Right ventricle myocardium superior (tissue), 1 donor: ENCODE data around the gene E2F8. TPM values are rescaled to one million over a fixed set of nuclear protein-coding genes. Genes with fewer than 3 reads are reported as not detected.
"Not testable (repeated sequence)": the region's sequence is repeated elsewhere in the genome, so short reads cannot be mapped to it uniquely, and the experiment has no call there.

Source experiments
- ATAC-seq: fragments of 200-7000 bp; cut with Tn5 transposase; one replicate; pipeline ENCODE4 v1.9.1; 2020; ENCODE audit warnings: mild to moderate bottlenecking; ENCODE audit not compliant: poor library complexity
- DNase-seq: peaks from one replicate; pipeline ENCODE4 v3.0.0-alpha.2; 2020
- intact Hi-C: fragments of 100-400 bp; cut with DNase I; formaldehyde crosslinking; loops from one replicate; pipeline ENCODE4 v1.11.2; 2022
- long read RNA-seq: library from polyadenylated mRNA; unstranded; transcript quantifications from one replicate; pipeline ENCODE4 v2.0.0, GENCODE V29; 2021
- total RNA-seq: library from RNA; stranded (reverse); fragmentation: NEBNext Ultra II Directional; extraction: Animal tissue kit (Norgen Biotek cat#: 25700); gene quantifications from one replicate; pipeline ENCODE4 v1.2.1, GENCODE V29; 2021
- donor health status: DM: no; HTN: yes; CAD: no; lungs with severe emphysema.

E2F8 gene, protein sequence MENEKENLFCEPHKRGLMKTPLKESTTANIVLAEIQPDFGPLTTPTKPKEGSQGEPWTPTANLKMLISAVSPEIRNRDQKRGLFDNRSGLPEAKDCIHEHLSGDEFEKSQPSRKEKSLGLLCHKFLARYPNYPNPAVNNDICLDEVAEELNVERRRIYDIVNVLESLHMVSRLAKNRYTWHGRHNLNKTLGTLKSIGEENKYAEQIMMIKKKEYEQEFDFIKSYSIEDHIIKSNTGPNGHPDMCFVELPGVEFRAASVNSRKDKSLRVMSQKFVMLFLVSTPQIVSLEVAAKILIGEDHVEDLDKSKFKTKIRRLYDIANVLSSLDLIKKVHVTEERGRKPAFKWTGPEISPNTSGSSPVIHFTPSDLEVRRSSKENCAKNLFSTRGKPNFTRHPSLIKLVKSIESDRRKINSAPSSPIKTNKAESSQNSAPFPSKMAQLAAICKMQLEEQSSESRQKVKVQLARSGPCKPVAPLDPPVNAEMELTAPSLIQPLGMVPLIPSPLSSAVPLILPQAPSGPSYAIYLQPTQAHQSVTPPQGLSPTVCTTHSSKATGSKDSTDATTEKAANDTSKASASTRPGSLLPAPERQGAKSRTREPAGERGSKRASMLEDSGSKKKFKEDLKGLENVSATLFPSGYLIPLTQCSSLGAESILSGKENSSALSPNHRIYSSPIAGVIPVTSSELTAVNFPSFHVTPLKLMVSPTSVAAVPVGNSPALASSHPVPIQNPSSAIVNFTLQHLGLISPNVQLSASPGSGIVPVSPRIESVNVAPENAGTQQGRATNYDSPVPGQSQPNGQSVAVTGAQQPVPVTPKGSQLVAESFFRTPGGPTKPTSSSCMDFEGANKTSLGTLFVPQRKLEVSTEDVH
- 2.0 TPM for total RNA-seq
- long read RNA-seq, partial matches to known transcripts: 2 of 3 reads
- long read RNA-seq, other reads (novel, unspliced or antisense): 0 of 3 reads

DNA sequence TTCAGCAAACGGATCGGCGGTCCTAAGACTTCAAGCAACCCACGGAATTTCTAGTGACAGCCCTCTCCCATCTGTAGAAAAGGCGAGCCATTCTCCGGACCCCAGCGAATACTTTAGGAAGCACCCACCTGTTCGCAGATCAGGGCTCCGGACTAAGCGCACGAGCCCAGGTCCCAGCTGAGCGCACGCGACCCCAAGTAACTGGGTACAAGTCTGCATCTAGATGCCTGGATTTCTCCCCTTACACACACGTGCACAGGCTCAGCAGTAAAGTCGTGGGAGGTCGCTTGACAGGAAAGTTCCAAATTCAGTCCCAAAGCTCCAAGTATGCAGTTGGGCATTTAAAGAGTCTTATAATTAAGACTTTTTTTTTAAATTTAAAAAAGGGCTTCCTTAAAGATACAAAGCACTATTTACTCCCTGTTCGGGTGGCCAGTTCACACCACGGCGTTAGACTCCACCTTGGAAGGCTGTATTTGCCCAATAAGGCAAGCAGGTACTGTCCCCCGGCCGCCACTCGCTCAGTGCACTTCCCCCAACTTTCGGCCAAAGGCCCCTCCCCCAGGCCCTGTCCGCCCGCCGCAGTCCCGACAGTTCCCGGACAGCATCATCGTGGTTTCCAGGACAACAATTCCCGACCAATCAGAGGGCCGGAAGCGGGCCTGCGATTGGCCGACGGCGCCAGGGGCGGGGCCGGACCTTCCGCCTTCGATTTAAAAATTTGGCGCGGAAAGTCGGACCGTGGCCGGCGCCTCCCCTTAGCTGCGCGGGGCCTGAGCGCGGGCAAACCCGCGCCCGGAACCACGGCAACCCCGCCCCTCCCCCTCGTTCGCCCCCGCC, at the start of gene E2F8:
TSS of gene E2F8 (minus strand) at position 526 of the 840 bp plus-strand sequence. CDS start 824 bp downstream, outside the sequence.
- ATAC-seq (peak; percentile 98), DNase-seq (peak; percentile 95)

DNA sequence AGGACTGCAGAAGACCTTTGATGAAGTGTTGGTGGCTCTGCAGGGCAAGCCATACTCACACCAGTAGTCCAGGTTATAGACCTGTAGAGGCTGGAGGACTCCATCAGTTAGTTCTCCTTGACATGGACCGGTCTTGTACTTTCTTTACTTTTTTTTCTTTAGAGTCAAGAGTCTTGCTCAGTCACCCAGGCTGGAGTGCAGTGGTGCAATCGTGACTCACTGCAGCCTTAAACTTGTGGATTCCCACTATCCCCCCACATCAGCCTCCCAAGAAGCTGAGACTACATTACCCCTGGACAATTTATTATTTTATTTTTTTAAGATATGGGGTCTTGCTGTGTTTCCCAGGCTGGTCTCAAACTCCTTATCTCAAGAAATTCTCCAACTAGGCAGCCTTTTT, 49.6 kb upstream of the E2F8 start:
- intact Hi-C loops: no loop called here
- no peak for ATAC-seq

More for the DNA sequence above, at the start of gene E2F8:
- intact Hi-C loops: loop anchor here (5.0 kb wide), 1 partner anchor 38 kb away; the partner anchor contains the start of gene CSRP3

DNA sequence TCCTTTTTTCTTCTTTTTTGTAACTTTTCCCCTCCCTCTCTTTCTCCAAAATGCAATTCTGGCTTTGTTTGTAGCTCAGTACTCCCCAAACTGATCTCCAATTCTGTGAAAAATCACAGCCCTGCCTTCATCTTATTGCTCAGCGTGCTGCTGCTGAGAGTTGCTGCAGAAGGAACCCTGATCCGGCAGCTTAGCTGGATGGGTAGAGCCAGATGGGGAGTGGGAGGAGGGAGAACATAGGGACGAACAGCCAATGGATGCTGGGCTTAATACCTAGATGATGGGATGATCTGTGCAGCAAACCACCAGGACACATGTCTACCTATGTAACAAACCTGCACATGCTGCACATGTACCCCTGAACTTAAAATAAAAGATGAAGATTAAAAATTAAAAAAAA, 47.5 kb upstream of the E2F8 start:
- no peak for DNase-seq

More for the DNA sequence above, 49.6 kb upstream of the E2F8 start:
- no peak for DNase-seq

GRCh38 chr11:19286411-19286810, 45.7 kb upstream of the E2F8 start:
- ATAC-seq (no peak), DNase-seq (no peak)
- intact Hi-C loops: no loop called here

More for the DNA sequence above, 47.5 kb upstream of the E2F8 start:
- intact Hi-C loops: no loop called here
- ATAC-seq: no peak

DNA sequence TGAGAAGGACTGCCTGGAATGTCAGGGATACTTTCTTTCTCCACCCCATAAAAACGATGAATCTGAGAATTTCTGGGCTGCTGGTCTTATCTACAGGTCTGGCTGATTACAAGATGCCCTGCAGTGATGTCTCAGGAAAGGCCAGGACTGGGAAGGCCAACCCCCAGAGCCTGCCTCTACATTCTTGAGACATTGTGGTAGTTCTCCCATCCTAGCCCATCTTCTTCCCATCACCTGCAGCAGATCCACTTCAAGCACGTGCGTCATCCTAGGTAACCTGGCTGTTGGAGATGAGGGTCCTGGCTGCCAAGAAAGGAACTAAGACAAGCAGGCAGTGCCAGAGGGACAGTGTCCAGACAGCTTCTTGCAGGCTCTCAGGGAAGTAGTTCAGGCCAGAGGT, 44.1 kb upstream of the E2F8 start:
- DNase-seq (no peak), ATAC-seq (no peak)
- intact Hi-C loops: no loop called here

DNA sequence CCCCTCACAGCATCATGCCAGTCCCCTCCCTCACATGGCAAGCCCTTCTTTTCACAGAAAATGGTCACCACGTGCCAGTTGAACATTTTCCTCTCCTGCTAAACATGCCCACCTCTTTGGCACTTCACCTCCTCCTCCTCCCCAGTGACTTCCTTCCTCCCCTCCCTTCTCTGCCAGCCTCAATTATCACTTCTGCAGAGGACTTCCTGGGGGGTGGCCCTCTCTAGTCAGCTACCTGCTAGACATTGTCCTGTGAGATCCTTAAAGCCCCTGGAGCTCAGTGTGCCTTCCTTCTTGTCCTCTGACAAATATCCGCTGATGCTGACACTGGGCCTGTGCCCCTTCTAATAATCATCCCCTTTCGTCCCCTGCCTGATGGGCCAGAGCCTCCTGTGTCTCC, 43.2 kb upstream of the E2F8 start:
- intact Hi-C loops: no loop called here
- ATAC-seq: no peak
- no peak for DNase-seq

DNA sequence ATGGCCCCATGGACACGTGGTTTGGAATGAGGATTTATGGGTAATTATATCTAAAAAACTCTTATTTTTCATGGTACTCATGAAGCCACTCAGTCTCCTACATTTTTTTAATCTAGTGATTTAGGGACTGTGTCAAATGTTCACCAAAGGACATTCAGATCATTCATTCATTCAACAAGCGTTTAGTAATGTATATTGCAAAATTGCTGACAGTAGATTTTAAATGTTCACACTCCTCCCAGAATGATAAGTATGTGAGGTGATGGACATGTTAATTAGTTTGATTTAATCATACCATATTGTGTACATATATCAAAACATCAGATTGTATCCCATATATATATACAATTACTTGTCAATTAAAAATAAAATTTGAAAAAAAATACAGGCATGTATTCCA, 40.8 kb upstream of the E2F8 start:
- DNase-seq (no peak), ATAC-seq (no peak)
- intact Hi-C loops: no loop called here

DNA sequence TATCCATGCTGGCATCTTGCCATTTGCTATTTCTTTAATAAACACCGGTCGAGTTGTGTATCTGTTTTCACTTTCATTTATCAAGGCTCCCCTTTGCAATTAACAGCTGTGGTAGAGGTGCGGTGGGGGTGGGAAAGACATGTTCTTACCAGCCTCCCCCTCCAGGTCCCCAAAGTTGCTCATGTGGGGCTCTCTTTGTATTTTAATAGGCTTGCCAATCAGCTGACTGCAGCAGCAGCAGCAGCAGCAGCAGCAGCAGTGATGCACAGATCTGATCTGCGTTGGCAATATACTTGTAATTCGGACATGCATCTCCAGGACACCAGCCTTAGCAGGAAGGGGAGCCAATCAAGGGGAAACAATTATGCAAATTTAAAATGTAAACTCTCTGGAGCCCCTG, 40.3 kb upstream of the E2F8 start:
- intact Hi-C loops: no loop called here
- DNase-seq (no peak), ATAC-seq (no peak)

- DNase-seq (no peak), ATAC-seq (no peak)
- intact Hi-C loops: no loop called here
Measured at GRCh38 chr11:19279451-19279850, 38.7 kb upstream of the E2F8 start.

DNA sequence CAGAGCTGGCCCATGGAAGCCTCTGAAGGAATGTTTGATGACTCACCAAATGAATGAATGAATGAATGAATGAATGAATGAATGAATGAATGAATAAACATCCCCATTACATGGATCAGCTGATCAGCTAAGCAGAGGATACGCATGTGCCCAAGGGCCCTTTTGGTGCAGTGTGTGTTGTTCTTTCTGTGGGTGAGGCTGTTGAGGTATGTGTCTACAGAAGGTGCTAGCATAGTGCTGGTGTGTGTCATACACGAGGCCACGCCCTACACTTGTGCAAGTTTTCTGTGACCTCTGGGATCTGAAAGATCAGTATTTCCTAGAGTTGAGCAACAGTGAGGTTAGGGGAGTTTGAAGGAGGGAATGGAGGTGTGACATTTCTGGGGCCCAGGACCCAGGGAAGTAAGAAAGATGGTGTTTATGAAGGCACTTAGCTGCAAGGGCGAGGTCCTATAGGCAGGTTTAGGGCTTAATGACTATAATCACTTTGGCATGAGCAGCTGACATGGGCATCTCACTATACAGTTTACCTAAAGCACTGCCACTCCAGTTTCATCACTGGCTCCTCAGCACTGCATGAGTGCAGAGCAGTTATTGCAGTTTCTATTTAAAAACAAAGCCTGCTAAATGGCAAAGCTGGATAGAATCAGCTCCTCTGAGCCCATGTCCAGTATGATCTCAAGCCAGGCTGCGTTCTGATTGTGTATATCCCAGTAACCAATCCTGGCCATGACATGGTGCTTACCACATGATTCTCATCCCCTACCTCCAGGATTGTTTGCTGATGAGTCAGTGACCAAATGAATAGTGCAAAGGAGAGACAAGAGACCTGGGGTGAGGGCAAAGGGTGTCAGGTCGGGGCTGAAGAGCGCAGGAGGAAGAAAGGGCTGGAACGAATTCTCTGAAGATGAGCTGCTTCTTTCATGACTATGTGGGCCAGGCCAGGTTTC, 36.4 kb upstream of the E2F8 start:
- ATAC-seq (no peak), DNase-seq (no peak)
- intact Hi-C loops: no loop called here

- ATAC-seq: no peak
- intact Hi-C loops: no loop called here
- DNase-seq: no peak
Measured at GRCh38 chr11:19275496-19275895, 34.8 kb upstream of the E2F8 start.

GRCh38 chr11:19273219-19273618, 32.5 kb upstream of the E2F8 start:
- ATAC-seq, intact Hi-C loops, DNase-seq: not testable (repeated sequence)

- no peak for ATAC-seq
- intact Hi-C loops: no loop called here
- no peak for DNase-seq
Measured at GRCh38 chr11:19268909-19269308, 28.2 kb upstream of the E2F8 start.

- peak; percentile 38 for ATAC-seq
- intact Hi-C loops: no loop called here
Measured at GRCh38 chr11:19267567-19267966, 26.8 kb upstream of the E2F8 start.

DNA sequence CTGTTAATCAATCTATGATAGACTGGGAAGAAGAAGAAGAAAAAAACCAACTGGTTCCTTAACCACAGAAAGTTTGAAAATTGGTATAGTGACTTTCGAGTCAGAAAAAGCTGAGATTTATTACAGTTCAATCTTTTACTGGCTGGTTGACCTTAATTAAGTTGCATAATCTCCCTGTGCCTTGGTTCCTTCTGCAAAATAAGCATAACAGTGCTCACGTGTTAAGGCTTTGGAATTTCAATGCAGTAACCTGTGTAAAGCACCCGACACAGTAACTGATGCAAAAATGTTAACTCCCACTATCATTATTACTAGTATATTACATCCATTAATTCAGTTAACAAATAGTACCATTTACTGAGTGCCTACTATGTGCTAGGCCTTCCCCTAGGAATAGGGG, 22.6 kb upstream of the E2F8 start:
- ATAC-seq: no peak
- intact Hi-C loops: loop anchor here (5.0 kb wide), 1 partner anchor 289 kb away; no protein-coding TSS in a partner anchor
- DNase-seq: no peak

More at GRCh38 chr11:19267567-19267966, 26.8 kb upstream of the E2F8 start:
- no peak for DNase-seq

DNA sequence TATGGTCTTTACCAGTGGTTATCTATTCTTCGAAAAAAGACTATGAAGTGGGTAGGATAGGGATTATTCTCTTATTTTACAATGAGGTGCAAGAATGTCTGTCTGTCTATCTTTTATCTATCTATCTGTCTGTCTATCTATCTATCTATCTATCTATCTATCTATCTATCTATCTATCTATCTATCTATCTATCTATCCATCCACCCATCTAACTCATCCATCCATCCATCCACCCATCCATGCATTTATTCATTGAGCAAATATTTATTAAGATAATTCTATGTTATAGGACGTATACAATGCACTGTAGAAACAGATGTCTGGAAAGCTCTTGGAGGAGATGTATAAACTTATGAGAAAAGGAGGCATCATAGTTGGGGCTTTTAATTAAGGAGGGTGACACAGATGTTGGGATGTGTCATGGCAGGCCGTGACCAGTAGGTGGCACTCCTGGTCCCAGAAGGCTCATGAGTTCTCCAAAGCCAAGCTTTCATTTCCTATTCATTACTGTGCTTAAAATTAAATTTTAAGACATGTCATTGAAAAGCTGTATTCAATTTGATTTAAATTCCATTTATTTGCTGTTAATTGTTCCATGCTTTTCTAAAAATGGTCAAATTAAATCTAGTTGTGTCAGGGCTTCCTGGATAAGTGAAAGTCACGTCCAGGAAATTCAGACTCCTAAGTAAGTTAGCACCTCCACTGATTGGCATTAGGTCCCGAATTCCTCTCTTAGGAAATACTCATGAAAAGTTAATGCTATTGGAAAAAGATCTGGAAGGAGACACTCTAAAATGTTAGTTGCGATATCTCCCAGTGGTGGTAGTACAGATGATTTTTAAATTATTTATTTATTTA, 19.0 kb upstream of the E2F8 start:
- intact Hi-C loops: loop anchor here (5.0 kb wide), 1 partner anchor 293 kb away; no protein-coding TSS in a partner anchor
- peak; percentile 92 for ATAC-seq
- DNase-seq: peak; percentile 80
